Right cardiac atrium (tissue), 5 donors: ENCODE results near the gene DNAH2. TPM values are rescaled to one million over a fixed set of nuclear protein-coding genes. Genes with fewer than 3 reads are reported as not detected.
A peak's percentile ranks its signal among the peaks of the same experiment; 100 is the strongest.

ENCODE experiments used
- ATAC-seq, 2 donors: fragments of 200-7000 bp; cut with Tn5 transposase; one replicate each; pipeline versions ENCODE4 v1.8.0 to v1.9.1; 2020; ENCODE audit warnings: moderate library complexity in 2 of 2, mild to moderate bottlenecking in 1 of 2
- DNase-seq, 3 donors: peaks; one replicate each; pipeline ENCODE4 v3.0.0-alpha.2; 2020
- H3K27ac ChIP-seq: one replicate; pipeline ENCODE4 v1.5.1; 2013; ENCODE audit warnings: mild to moderate bottlenecking, low read length, control low read depth, moderate library complexity
- H3K27me3 ChIP-seq: one replicate; pipeline ENCODE4 v1.6.1; 2013; ENCODE audit not compliant: control insufficient read depth, insufficient read depth
- H3K4me1 ChIP-seq: one replicate; pipeline ENCODE4 v1.6.1; 2013; ENCODE audit warnings: low read length; ENCODE audit not compliant: control insufficient read depth, insufficient read depth
- H3K4me3 ChIP-seq: one replicate; pipeline ENCODE4 v1.5.1; 2013; ENCODE audit warnings: low read length, control low read depth
- H3K9me3 ChIP-seq: one replicate; pipeline ENCODE4 v1.6.1; 2013; ENCODE audit warnings: low read length; ENCODE audit not compliant: control insufficient read depth
- WGBS: extraction: QIAGEN DNeasy Blood & Tissue Kit; methylation state at CpG from one replicate; pipeline ENCODE4 v1.1.7; 2013; 5-methylcytosine and 5-hydroxymethylcytosine counted together
- intact Hi-C, 4 donors: fragments of 100-400 bp; cut with DNase I; formaldehyde crosslinking; loops; one replicate each; pipeline versions ENCODE4 v1.11.0 to v1.14.0; 2022 to 2023
- polyA plus RNA-seq: library from polyadenylated mRNA; stranded (reverse); fragments of 200-250 nt; gene quantifications from one replicate; pipeline ENCODE4 v1.2.3, GENCODE V29; 2013
- total RNA-seq, 4 donors: library from RNA; stranded (reverse); fragmentation: NEBNext Ultra II Directional; extraction: Animal tissue kit (Norgen Biotek cat#: 25700); gene quantifications; one replicate each; pipeline ENCODE4 v1.2.1, GENCODE V29; 2021
- donor health status: healthy with polysubstance abuse.
- donor health status: DM: no; HTN: yes; CAD: no.
- donor health status: DM: no; HTN: no; CAD: no.
- donor health status: DM: no; HTN: yes; CAD: no; lungs with severe emphysema.
- donor health status: DM: yes; HTN: yes; CAD: no.

The DNAH2 gene
- total and polyA plus RNA-seq, 5 donors: 0.03 to 0.22 (median 0.09) TPM; not detected in 1

DNA sequence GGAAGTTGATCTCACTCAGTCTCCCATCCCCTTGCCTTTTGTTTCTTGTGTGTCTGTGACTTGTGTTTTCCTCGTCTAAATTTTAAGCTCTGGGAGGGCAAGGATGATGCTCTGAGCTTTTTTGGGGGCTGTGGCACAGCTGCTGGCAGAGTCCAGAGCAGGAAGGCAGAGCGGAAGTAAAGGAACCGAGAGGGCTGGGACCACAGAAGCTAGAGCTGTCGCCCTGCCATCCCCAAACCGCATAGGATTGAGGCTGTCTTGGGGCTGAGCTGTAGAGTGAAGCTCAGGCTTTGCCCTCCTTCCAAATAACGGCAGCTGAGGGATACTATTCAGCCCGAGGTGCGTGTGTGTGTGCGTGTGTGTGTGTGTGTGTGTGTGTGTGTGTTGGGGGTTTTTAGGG is 3.8 kb upstream of the DNAH2 start:
- no peak for DNase-seq
- no peaks in the 10 kb centered on the region for H3K27me3 ChIP-seq
- ATAC-seq: no peak
- no peak overlapping the region for H3K27ac ChIP-seq
- no peak overlapping the region for H3K4me3 ChIP-seq
- WGBS: 33% methylated on average over 9 of the region's 9 CpGs
- intact Hi-C loops: no loop called here
- no peaks in the 10 kb centered on the region for H3K4me1 ChIP-seq
- H3K9me3 ChIP-seq: no peaks in the 10 kb centered on the region

DNA sequence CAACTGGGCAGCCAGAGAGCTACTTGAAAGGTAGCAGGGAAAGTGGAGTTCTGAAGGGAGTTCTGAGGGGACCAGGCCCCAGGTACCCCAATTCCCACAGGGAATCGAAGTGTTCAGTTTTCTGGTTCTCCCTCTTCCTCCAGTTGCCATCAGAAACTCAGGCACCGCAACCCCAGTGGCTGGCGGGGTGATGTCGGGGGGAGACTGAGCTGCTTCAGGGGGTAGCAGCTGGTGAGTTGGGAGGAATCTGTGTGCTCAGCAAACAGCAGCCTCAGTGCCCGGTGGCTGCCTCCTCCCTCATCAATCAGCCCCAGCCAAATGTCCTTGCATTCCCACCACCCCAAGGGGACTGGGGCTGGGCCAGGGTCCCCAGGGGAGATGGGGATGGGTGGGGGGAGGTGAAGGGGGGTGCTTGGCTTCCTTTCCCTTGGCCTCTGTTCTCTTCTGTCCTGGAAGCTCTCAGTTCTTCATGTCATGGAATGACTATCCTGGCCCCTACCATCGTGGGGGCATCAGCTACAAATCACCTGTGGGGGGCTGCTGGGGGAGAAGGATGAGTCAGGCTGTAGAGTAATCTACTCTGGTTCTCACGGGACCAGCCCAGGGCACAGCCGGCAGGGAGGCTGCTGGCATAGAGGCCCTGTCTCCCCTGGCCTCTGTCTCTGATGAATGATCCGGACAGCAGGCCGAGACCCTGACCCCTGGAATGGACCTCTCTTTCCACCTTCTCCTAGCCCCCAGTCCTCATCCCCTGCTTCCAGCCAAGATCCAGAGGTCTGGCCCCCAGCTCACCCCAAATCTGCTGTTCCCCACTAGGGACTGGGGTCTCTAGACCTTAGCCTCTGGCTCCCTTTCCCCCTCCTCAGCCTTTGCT is 2.6 kb upstream of the DNAH2 start:
- DNase-seq (no peak), ATAC-seq (no peak)
- H3K4me1 ChIP-seq: no peaks in the 10 kb centered on the region
- no peaks in the 10 kb centered on the region for H3K27me3 ChIP-seq
- WGBS: 75% methylated on average over 10 of the region's 10 CpGs
- intact Hi-C loops: no loop called here
- no peak overlapping the region for H3K27ac ChIP-seq
- H3K4me3 ChIP-seq: no peak overlapping the region
- H3K9me3 ChIP-seq: no peaks in the 10 kb centered on the region

DNA sequence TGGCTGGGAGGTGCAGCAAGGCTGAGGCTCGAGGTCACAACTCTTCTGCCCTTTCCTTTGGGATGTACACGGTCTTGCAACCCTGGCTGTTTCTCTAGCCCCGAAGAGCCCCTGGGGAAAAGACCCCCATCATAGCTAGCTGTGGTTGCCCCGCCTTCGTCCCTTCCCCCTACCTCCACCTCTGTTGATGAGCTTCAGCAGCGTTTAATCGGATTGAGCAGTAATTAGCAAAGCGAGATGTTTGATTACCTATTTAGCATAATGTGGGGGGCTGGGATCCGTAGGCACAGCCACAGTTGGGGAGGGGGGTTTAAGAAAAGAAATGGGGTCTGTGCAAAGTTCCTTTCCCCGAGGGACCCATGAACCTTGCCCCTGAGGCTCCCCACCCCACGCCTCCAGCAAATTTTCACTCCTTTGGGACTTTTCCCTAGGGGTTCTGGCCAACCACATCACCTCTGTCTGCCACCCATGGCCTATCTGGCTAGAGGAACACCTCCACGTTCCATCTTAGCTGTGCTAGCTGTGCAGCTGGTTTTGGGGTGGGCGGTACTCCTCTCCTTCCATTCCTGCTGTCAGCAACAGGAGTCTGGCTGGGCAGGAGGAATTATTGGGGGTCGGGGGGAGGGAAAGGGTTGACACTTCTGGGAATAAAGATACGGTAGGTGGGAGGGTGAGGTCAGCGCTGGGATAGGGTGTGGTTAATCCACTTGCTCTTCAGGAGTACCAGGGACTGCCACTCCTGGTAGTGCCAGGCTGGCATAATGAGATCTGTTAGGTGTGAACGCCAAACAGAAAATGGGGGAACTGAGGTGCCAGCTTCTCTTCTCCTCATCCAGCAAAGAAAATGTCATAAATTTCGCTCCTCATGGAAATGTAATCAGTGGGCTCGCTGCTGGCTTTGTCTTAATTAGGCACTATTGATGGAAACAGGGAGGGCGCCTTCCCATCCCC is 1.3 kb upstream of the DNAH2 start:
- no peak for DNase-seq
- WGBS: 39% methylated on average over 20 of the region's 20 CpGs
- Histone ChIP-seq H3K27me3 (no peaks in the 10 kb centered on the region), H3K4me3 (peak overlapping the region; percentile 44), H3K4me1 (no peaks in the 10 kb centered on the region), H3K27ac (no peak overlapping the region), H3K9me3 (no peaks in the 10 kb centered on the region)
- intact Hi-C loops: no loop called here
- no peak for ATAC-seq

DNA sequence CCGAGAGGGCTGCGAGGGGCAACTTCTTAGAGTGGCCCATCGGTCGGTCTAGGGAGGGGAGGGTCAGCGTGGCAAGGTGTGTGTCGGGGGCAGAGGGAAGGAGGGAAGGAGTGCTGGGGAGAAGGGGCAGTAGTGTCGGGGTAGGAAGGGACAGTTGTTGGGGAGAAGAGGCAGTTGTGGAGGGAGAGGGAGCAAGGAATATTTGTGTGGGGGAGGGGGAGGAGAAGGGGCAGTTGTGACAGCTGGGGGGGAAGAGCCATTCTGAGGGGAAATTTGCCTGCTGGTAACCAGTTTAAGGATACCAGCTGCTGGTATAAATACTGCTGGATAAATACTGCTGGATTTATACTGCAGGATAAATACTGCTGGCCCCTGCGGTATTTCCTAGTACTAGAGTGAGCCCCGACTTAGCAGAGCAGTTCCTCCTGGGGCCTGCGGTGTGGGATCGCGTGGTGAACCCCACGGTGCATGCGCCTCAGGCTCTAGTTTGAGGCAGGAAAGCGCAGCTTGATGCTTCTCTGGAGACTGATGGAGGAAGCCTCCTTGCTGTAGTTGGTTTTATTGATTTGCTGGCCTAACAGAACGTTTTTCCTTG is 309 bp downstream of the DNAH2 start:
- Histone ChIP-seq H3K9me3 (no peaks in the 10 kb centered on the region), H3K27me3 (no peaks in the 10 kb centered on the region), H3K4me3 (peak overlapping the region; percentile 44), H3K4me1 (no peaks in the 10 kb centered on the region), H3K27ac (no peak overlapping the region)
- no peak for ATAC-seq
- 7% methylated on average over 16 of the region's 16 CpGs for WGBS
- DNase-seq: no peak
- intact Hi-C loops: no loop called here

DNA sequence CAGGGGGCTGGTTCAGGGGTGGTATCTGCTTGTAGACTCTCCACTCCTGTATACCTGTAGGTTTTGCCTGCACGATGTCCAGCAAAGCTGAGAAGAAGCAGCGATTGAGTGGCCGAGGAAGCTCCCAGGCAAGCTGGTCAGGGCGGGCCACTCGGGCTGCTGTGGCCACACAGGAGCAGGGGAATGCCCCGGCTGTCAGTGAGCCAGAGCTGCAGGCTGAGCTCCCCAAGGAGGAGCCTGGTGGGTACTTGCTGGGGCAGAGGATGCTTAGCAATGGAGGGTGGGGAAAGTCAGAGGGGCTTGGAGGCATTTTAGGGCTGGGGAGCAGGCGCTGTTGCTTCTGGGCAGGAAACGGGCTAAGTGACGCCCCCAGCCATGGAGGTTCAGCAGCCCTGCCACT is 2.1 kb downstream of the DNAH2 start:
- H3K27ac ChIP-seq: no peak overlapping the region
- H3K27me3 ChIP-seq: no peaks in the 10 kb centered on the region
- H3K4me3 ChIP-seq: no peak overlapping the region
- no peaks in the 10 kb centered on the region for H3K9me3 ChIP-seq
- ATAC-seq (no peak), DNase-seq (no peak)
- intact Hi-C loops: no loop called here
- no peaks in the 10 kb centered on the region for H3K4me1 ChIP-seq
- 73% methylated on average over 9 of the region's 9 CpGs for WGBS

DNA sequence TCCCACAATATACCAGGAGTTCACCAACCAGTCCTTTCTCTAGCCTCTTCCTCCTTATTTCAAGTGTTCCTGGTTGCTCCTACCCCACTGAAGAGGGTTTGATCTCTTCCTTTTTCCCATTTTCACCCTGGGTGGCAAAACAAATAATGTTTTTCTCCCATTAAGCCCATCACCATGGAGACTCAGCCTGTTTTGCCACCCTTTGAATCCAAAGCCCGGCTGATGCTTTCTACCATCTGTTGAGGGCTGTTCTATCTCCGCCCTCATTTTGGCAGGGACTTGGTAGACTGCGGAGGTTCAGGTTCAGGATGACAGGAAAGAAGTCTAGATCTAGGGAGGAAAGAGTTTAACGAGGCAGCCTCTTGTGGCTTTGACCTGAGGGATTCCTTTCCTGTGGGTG is 2.6 kb downstream of the DNAH2 start:
- ATAC-seq (no peak), DNase-seq (no peak)
- intact Hi-C loops: no loop called here
- Histone ChIP-seq H3K27me3 (no peaks in the 10 kb centered on the region), H3K27ac (no peak overlapping the region), H3K4me1 (no peaks in the 10 kb centered on the region), H3K4me3 (no peak overlapping the region), H3K9me3 (no peaks in the 10 kb centered on the region)
- 44% methylated on average over 4 of the region's 4 CpGs for WGBS

DNA sequence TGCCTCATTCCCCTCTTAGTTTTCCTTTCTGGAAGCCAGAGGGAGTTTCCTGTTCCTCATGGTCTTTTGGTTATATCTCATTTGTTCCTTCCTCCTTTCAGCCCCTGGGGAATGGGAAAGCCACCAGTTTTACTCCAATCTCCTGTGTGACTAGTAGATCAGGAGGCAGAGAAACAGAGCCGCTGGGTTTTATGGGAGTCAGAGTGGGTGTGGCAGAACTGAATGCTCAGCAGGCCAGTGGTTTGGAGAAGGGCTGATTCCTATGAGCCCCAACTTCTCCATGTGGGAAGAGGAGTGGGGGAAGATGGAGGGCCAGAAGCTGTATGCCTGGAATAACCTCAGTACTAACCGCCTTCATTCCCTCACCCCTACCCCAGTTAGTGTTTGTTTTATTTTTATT is 4.1 kb downstream of the DNAH2 start:
- no peaks in the 10 kb centered on the region for H3K9me3 ChIP-seq
- H3K27ac ChIP-seq: no peak overlapping the region
- ATAC-seq: no peak
- intact Hi-C loops: no loop called here
- DNase-seq: no peak
- WGBS: 59% methylated on average over 2 of the region's 2 CpGs
- H3K4me3 ChIP-seq: no peak overlapping the region
- no peaks in the 10 kb centered on the region for H3K27me3 ChIP-seq
- H3K4me1 ChIP-seq: no peaks in the 10 kb centered on the region

DNA sequence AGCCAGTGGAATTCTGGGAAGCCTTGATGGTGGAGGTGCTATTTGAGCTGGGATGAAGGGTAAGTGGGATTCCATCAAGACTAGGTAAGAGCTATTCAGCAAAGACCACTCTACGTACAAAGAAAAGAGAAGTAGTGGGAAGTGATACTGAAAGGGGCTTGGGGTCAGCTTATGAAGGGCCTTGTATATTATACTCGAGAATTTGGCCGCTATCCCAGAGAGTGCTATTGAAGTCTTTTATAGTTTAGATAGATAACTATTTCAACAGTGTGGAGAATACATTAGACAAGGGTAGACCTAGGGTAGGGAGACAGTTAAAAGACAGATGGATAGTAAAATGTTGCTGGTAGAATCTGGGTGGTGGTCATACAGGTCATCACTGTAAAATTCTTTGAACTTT is 10.3 kb downstream of the DNAH2 start:
- intact Hi-C loops: no loop called here
- Histone ChIP-seq H3K4me1 (no peaks in the 10 kb centered on the region), H3K4me3 (no peak overlapping the region), H3K9me3 (no peaks in the 10 kb centered on the region), H3K27me3 (no peaks in the 10 kb centered on the region), H3K27ac (no peak overlapping the region)
- no peak for DNase-seq
- no peak for ATAC-seq
- 49% methylated on average over 3 of the region's 3 CpGs for WGBS

DNA sequence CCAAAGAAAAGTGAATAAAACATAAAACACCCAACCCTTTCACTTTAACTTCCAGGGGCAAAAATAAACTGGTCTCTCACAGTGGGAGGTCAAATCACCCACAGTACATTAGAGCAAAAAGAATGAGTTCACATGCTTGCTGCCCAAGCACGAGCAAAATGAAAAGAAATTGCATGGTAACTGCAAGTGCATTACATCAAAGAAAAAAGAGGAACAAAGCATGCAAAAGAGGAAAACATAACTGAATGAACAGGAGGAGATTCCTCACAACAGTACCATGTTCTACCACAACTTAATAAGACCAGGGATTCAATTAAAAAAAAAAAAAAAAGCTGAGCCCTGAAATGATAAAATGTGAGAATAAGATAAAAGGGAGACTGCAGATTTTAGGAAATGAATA is 12.3 kb downstream of the DNAH2 start:
- intact Hi-C loops: no loop called here
- no peak for ATAC-seq
- H3K4me3 ChIP-seq: no peak overlapping the region
- DNase-seq: no peak
- H3K4me1 ChIP-seq: no peaks in the 10 kb centered on the region
- no peak overlapping the region for H3K27ac ChIP-seq
- no peaks in the 10 kb centered on the region for H3K27me3 ChIP-seq
- WGBS: 52% methylated on average over 1 of the region's 1 CpG
- no peaks in the 10 kb centered on the region for H3K9me3 ChIP-seq

DNA sequence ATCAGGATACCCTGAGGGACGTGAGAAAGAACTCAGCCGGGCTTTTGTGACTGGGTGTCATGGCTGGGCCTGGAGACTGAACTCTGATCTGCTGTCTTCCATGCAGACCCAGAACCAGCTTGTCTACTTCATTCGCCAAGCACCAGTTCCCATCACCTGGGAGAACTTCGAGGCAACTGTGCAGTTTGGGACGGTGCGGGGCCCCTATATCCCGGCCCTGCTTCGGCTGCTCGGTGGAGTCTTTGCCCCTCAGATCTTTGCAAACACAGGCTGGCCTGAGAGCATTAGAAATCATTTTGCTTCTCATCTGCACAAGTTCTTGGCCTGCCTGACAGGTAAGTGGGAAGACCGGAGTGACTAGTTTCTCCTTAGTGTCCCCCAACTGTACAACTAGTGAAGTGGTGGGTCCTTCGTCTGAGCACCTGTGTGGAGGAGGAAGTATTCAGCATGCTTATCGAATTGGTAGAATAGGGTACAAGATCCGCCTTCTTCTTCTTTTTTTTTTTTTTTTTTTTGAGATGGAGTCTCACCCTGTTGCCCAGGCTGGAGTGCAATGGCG is 15.5 kb downstream of the DNAH2 start:
- H3K27ac ChIP-seq: no peak overlapping the region
- no peak overlapping the region for H3K4me3 ChIP-seq
- DNase-seq (no peak), ATAC-seq (no peak)
- H3K9me3 ChIP-seq: no peaks in the 10 kb centered on the region
- no peaks in the 10 kb centered on the region for H3K4me1 ChIP-seq
- no peaks in the 10 kb centered on the region for H3K27me3 ChIP-seq
- 89% methylated on average over 14 of the region's 14 CpGs for WGBS
- intact Hi-C loops: no loop called here

DNA sequence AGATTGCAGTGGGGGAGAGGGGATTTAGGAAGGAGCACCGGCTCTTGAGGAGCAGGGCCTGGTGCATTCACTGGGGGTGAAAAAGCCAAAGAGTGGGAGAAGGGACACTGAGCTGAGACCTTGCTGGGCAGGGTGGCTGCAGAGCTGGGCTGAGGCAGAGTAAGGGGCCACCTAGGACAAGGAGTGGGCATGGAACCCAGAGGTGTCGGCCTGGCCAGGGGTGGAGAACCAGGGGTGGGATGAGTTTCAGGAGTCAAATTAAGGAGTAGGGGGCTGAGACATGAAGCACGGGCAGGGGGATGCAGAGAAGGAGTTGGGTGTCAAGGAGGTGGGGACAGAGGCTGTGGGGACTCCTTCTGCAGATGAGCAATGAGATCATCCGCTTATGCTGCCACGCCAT is 20.1 kb downstream of the DNAH2 start:
- Histone ChIP-seq H3K4me1 (no peaks in the 10 kb centered on the region), H3K4me3 (no peak overlapping the region), H3K27me3 (no peaks in the 10 kb centered on the region), H3K9me3 (no peaks in the 10 kb centered on the region), H3K27ac (no peak overlapping the region)
- ATAC-seq: no peak
- intact Hi-C loops: no loop called here
- DNase-seq: no peak
- WGBS: 81% methylated on average over 5 of the region's 5 CpGs
